HG03442 (cell line): ENCODE results near the gene RHOC.

Experiments used
- ATAC-seq: cut with Tn5 transposase; IDR thresholded peaks from one replicate; pipeline ENCODE4 v1.9.1; 2021; ENCODE audit warnings: mild to moderate bottlenecking, moderate library complexity; ENCODE audit not compliant: unreplicated experiment

The RHOC gene

GRCh38 chr1:112702420-112703261 is 4.3 kb downstream of the RHOC start:
- ATAC-seq = no peak

GRCh38 chr1:112702067-112702395 is 4.9 kb downstream of the RHOC start:
- no peak for ATAC-seq

- no peak for ATAC-seq
These were observed 5.5 kb downstream of the RHOC start for GRCh38 chr1:112701227-112702066.

- peak; percentile 42 for ATAC-seq
These were observed 6.4 kb downstream of the RHOC start for GRCh38 chr1:112700290-112701226.

- no peak for ATAC-seq
These were observed 7.3 kb downstream of the RHOC start for GRCh38 chr1:112699425-112700144.

GRCh38 chr1:112698366-112699310 is 8.3 kb downstream of the RHOC start:
- ATAC-seq = no peak

GRCh38 chr1:112697781-112698201 is 9.1 kb downstream of the RHOC start:
- no peak for ATAC-seq

- no peak for ATAC-seq
These were observed 10.2 kb downstream of the RHOC start for GRCh38 chr1:112696578-112697314.

GRCh38 chr1:112695276-112695675 is 11.7 kb downstream of the RHOC start:
- no peak for ATAC-seq

- ATAC-seq = no peak
These were observed 12.5 kb downstream of the RHOC start for GRCh38 chr1:112694363-112694929.

GRCh38 chr1:112693821-112694220 is 13.1 kb downstream of the RHOC start:
- ATAC-seq = no peak

- no peak for ATAC-seq
These were observed 14.2 kb downstream of the RHOC start for GRCh38 chr1:112692681-112693080.

- no peak for ATAC-seq
These were observed 17.1 kb downstream of the RHOC start for GRCh38 chr1:112689842-112690237.

- no peak for ATAC-seq
These were observed 17.6 kb downstream of the RHOC start for GRCh38 chr1:112689196-112689841.

GRCh38 chr1:112688781-112689193 is 18.1 kb downstream of the RHOC start:
- ATAC-seq = no peak

GRCh38 chr1:112687785-112688496 is 19.0 kb downstream of the RHOC start:
- no peak for ATAC-seq

- no peak for ATAC-seq
These were observed 19.6 kb downstream of the RHOC start for GRCh38 chr1:112687361-112687760.
